ENCODE measurements around the gene CSNK1D. TPM values are rescaled to one million over a fixed set of nuclear protein-coding genes. Genes with fewer than 3 reads are reported as not detected.
A peak's percentile ranks its signal among the peaks of the same experiment; 100 is the strongest.

Gene CSNK1D
- total RNA-seq (2022) (196 TPM in 2 replicates), Bru-seq, nascent RNA (percentile 90 among the genes with signal in this experiment), BruChase-seq, experiment 1, labeled RNA remaining after a 2-hour chase (percentile 92 among the genes with signal in this experiment), BruChase-seq, experiment 2, labeled RNA remaining after a 6-hour chase (percentile 93 among the genes with signal in this experiment)
- long read RNA-seq, transcript CSNK1D-203 (10 exons, 2,047 nt): major isoform, 46 of 95 reads
- long read RNA-seq, partial matches to known transcripts: 13 of 95 reads
- long read RNA-seq, other reads (novel, unspliced or antisense): 31 of 95 reads

DNA sequence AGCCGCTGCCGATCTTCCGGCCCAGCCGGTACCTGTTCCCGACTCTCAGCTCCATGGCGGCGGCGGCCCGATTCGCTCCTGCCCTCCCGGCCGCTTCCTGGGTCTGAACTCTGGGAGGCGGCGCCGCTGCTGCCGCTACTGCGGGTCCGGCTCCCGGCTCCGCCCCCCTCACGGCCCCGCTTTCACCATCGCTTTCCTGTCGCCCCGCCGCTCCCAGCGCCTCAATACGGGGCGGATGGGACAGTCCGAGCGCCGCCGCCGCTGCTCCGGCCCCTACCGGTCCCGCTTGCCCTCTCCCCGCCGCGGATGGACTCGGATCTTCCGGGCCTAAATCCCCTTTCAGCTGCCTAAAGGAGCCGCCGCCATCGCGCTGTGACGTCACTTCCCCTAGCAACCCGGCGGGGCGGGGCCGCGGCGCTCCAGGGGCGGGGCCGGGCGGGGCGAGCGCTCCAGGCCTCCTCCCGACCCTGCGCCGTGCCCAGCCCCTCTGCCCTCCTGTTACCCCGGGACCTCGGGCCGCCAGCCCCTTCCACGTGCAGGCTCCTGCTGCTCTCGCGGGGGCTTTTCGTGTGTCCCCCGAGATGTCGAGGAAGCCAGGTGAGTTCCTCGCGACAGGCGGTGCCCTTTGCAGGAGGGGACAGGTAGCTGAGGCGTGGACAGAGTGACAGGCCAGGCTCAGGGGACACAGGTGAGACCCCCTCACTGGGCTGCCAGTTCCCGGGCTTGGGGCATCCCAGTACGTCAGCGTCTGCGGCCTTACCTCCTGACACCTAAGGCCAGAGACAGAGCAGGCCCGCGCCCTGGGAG, at the start of gene CSNK1D:
CSNK1D (minus strand) TSS at position 374 of the 807 bp plus-strand sequence; CDS start at position 55, 319 bp downstream.
- POLR2A ChIA-PET: interaction anchor here (0.7 to 1.3 kb wide), 5 partner anchors 17 to 67 kb away, joined by 3 to 9 read pairs (median 5); no protein-coding TSS in a partner anchor

DNA sequence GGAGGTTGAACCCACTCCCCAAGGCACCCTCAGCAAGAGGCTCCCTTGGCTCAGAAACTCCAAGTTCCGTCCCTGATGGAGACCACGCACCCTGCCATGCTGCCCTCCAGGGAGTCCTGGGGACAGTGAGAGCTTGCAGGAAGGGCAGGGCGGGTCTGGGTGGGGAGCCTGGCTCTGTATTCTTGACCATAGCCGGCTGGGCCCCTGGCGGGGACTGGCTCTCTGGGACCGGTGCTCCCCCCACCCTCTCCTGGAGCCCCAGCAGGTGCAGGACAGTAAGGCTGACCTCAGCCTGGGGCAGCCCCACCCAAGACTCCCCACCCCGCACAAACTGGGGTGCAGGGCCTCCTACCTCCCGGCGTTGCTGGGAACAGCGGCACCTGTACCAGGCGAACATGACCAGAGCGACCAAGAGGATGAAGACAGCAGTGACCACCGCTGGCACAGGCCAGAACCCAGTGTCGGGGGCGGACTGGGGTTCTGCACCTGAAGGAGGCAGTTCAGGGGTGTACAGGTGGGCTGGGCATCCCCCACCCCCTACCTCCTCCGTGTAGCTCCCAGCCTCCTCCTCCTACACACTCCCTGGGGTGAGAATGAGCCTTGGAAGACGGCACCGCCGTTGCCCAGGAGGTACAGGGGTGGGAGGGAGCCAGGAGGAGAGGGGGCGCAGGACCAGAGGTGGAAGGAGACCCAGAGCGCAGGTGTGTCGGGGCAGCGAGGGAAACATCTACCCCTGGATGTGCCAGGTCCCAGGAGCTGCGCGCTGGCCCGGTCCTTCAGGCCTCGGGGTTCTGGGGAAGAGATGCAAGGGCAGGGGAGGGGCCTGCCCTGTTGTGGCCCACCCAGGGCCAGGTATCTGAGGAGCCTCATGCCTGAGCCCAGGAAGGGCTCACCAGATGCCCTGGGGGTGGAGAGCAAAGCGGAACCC, 49.3 kb upstream of the CSNK1D start:
- TF ChIP-seq, protein P1, sequence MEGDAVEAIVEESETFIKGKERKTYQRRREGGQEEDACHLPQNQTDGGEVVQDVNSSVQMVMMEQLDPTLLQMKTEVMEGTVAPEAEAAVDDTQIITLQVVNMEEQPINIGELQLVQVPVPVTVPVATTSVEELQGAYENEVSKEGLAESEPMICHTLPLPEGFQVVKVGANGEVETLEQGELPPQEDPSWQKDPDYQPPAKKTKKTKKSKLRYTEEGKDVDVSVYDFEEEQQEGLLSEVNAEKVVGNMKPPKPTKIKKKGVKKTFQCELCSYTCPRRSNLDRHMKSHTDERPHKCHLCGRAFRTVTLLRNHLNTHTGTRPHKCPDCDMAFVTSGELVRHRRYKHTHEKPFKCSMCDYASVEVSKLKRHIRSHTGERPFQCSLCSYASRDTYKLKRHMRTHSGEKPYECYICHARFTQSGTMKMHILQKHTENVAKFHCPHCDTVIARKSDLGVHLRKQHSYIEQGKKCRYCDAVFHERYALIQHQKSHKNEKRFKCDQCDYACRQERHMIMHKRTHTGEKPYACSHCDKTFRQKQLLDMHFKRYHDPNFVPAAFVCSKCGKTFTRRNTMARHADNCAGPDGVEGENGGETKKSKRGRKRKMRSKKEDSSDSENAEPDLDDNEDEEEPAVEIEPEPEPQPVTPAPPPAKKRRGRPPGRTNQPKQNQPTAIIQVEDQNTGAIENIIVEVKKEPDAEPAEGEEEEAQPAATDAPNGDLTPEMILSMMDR (IDR thresholded peaks at IDR 0.05; ENCODE audit: insufficient read depth in 1 of 2, low read depth in 1 of 2, low read length in 1 of 2, severe bottlenecking in 1 of 2, unreplicated experiment in 1 of 2): no peak
- Histone ChIP-seq H3K36me3 (ENCODE audit: control insufficient read depth, insufficient read depth, low read length) (no peaks in the 10 kb centered on the region), H3K4me1 (peaks cover 17% of the 10 kb centered on the region), H3K4me3 (ENCODE audit: low read depth, low read length) (no peak overlapping the region), H3K27me3 (replicated peaks; ENCODE audit: control insufficient read depth, insufficient read depth, low read length) (no peaks in the 10 kb centered on the region), H3K9me3 (no peaks in the 10 kb centered on the region)
- H3K4me1 Mint-ChIP-seq (ENCODE audit: low read depth, unreplicated experiment): no peaks in the 10 kb centered on the region
- no peak for DNase-seq
- no peaks in the 10 kb centered on the region for H3K27me3 Mint-ChIP-seq (ENCODE audit: insufficient read depth, unreplicated experiment)
- ChIA-PET POLR2A (no interaction called here), CTCF (interaction anchor here (0.6 to 1.2 kb wide), 3 partner anchors 18 to 86 kb away, joined by 5 to 7 read pairs (median 6); no protein-coding TSS in a partner anchor)
- H3K36me3 Mint-ChIP-seq (ENCODE audit: insufficient read depth, unreplicated experiment): peaks cover 5% of the 10 kb centered on the region
- H3K4me3 Mint-ChIP-seq (ENCODE audit: unreplicated experiment): no peak overlapping the region
- intact Hi-C loops (cut with micrococcal nuclease; ENCODE audit: unreplicated experiment): no loop called here
- H3K9me3 Mint-ChIP-seq (ENCODE audit: unreplicated experiment): no peaks in the 10 kb centered on the region
- no TSS peak for BruUV-seq (replicated peaks)
- no peak overlapping the region for H3K27ac Mint-ChIP-seq (ENCODE audit: unreplicated experiment)

More for the DNA sequence above, at the start of gene CSNK1D:
- Mint-ChIP-seq H3K27me3 (ENCODE audit: insufficient read depth, unreplicated experiment) (no peaks in the 10 kb centered on the region), H3K4me3 (ENCODE audit: unreplicated experiment) (peak within 1 kb of the TSS; percentile 75), H3K36me3 (ENCODE audit: insufficient read depth, unreplicated experiment) (peaks cover 52% of the 10 kb centered on the region), H3K9me3 (ENCODE audit: unreplicated experiment) (no peaks in the 10 kb centered on the region), H3K27ac (ENCODE audit: unreplicated experiment) (peak within 1 kb of the TSS; percentile 98), H3K4me1 (ENCODE audit: low read depth, unreplicated experiment) (peaks cover 51% of the 10 kb centered on the region)
- Histone ChIP-seq H3K36me3 (ENCODE audit: control insufficient read depth, insufficient read depth, low read length) (peaks cover 5% of the 10 kb centered on the region; the same call in 1 of the 2 replicates), H3K4me3 (ENCODE audit: low read depth, low read length) (peak within 1 kb of the TSS; percentile 94), H3K4me1 (peaks cover 62% of the 10 kb centered on the region), H3K9me3 (no peaks in the 10 kb centered on the region), H3K27me3 (replicated peaks; ENCODE audit: control insufficient read depth, insufficient read depth, low read length) (no peaks in the 10 kb centered on the region)
- intact Hi-C loops (cut with micrococcal nuclease; ENCODE audit: unreplicated experiment): loop anchor here (2.0 kb wide), 1 partner anchor 15 kb away; no protein-coding TSS in a partner anchor
- TF ChIP-seq, protein P1 (IDR thresholded peaks at IDR 0.05; ENCODE audit: insufficient read depth in 1 of 2, low read depth in 1 of 2, low read length in 1 of 2, severe bottlenecking in 1 of 2, unreplicated experiment in 1 of 2): no peak
- BruUV-seq (replicated peaks): no TSS peak
- peak; percentile 88 to 94 for DNase-seq
- CTCF ChIA-PET: no interaction called here

All from Caco-2 (cell line).